Measurements from ENCODE around the gene MYMK. TPM values are rescaled to one million over a fixed set of nuclear protein-coding genes. Genes with fewer than 3 reads are reported as not detected.

MYMK gene
- total and polyA plus RNA-seq, 2 of the 8 experiments (the other 6 are each of a cell fraction or from before 2014, with no cell fraction given), result not detected

GRCh38 chr9:133471551-133472276 lies 53.0 kb downstream of the MYMK start (continued):
- TF ChIP-seq BRCA1 (IDR thresholded peaks at IDR 0.05; ENCODE audit: low read depth, low read length) (no peak), KDM5A (IDR thresholded peaks at IDR 0.05; ENCODE audit: low read length) (no peak)
